Esophagus squamous epithelium (tissue), 5 donors: Measurements from ENCODE around the gene CELSR3. TPM values are rescaled to one million over a fixed set of nuclear protein-coding genes. Genes with fewer than 3 reads are reported as not detected.

ENCODE experiments used
- DNase-seq: peaks from one replicate; lab custom pipeline; 2025; lab: John Stamatoyannopoulos, UW
- H3K27ac ChIP-seq, 4 donors: fragments of 200-600 bp; sonication (generic); one replicate each; pipeline ENCODE4 v1.5.1; 2016 to 2019; ENCODE audit warnings: mild to moderate bottlenecking in 1 of 4
- H3K27me3 ChIP-seq, 4 donors: fragments of 200-600 bp; sonication (generic); 1 replicate in 3 of 4; 2 replicates in 1 of 4; pipeline versions ENCODE4 v1.5.1 to v1.6.0; 2017 to 2021; ENCODE audit warnings: antibody characterized with exemption in 1 of 4
- H3K36me3 ChIP-seq, 3 donors: fragments of 200-600 bp; sonication (generic); one replicate each; pipeline ENCODE4 v1.5.1; 2016 to 2019
- H3K4me1 ChIP-seq, 3 donors: fragments of 200-600 bp; sonication (generic); one replicate each; pipeline ENCODE4 v1.5.1; 2017 to 2019
- H3K4me3 ChIP-seq, 4 donors: fragments of 200-600 bp; sonication (generic); 1 replicate in 3 of 4; 2 replicates in 1 of 4; pipeline ENCODE4 v1.5.1; 2016 to 2019; ENCODE audit warnings: mild to moderate bottlenecking in 2 of 4, moderate library complexity in 1 of 4
- H3K9me3 ChIP-seq, 3 donors: fragments of 200-600 bp; sonication (generic); one replicate each; pipeline ENCODE4 v1.5.1; 2016 to 2019
- CTCF ChIP-seq, 6 experiments: fragments of 450-650 bp in 4 of 6; fragments of 200-600 bp in 2 of 6; sonication (generic) in 2 of 6; IDR thresholded peaks; one replicate each; pipeline ENCODE4 v1.5.1; 2016 to 2019; ENCODE audit warnings: antibody characterized with exemption in 6 of 6, mild to moderate bottlenecking in 4 of 6, moderate library complexity in 4 of 6
- POLR2A ChIP-seq, 4 donors: fragments of 450-650 bp; IDR thresholded peaks; one replicate each; pipeline ENCODE4 v1.6.1; 2017; ENCODE audit warnings: antibody characterized with exemption in 4 of 4, mild to moderate bottlenecking in 4 of 4, moderate library complexity in 3 of 4
- WGBS, 2 donors: methylation state at CpG; one replicate each; pipeline ENCODE4 v1.1.5; 2018; 5-methylcytosine and 5-hydroxymethylcytosine counted together
- intact Hi-C: fragments of 100-400 bp; cut with DNase I; formaldehyde crosslinking; loops from one replicate; pipeline ENCODE4 v1.15.0; 2022
- total RNA-seq, 4 donors: library from RNA; depleted of rRNA; stranded (reverse); fragments of >200 nt; gene quantifications; one replicate each; pipeline ENCODE4 v1.1.0, GENCODE V29; 2016
- donor health status: DM: yes; HTN: yes; CAD: no.

The CELSR3 gene
- total RNA-seq, 4 donors from 2014 or later: 0.31 to 0.76 (median 0.45) TPM

DNA sequence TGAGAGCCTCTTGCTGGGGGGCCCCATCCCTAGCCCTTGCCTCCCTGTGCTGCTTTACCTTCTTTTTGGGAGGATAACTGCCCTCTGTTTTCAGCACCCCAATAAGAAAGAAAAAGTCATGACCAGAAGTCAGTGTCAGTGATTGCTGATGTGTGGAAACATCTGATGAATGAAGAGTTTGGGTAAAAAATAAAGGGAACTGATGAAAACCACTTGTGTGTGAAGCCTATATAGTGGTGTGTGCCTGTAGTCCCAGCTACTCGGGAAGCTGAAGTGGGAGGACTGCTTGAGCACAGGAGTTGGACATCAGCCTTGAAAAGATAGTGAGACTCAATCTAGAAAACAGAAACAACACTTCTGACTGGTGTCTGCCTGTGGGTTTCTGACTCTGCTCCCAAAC, 9.8 kb upstream of the CELSR3 start:
- Histone ChIP-seq H3K36me3 (peaks cover 0 to 21% (median 0%) of the 10 kb centered on the region in 3 donors), H3K27me3 (no peaks in the 10 kb centered on the region), H3K9me3 (no peaks in the 10 kb centered on the region), H3K27ac (no peak overlapping the region), H3K4me3 (no peak overlapping the region), H3K4me1 (no peaks in the 10 kb centered on the region)
- intact Hi-C loops: no loop called here
- WGBS, 2 donors: 73 to 77% methylated on average over 1 of the region's 1 CpG
- no peak for DNase-seq
- no peak for TF ChIP-seq POLR2A (IDR thresholded peaks at IDR 0.05)
- no peak for TF ChIP-seq CTCF (IDR thresholded peaks at IDR 0.05)

- no peak overlapping the region for H3K4me3 ChIP-seq
- peaks cover 22 to 34% (median 26%) of the 10 kb centered on the region in 3 donors for H3K4me1 ChIP-seq
- no peaks in the 10 kb centered on the region for H3K9me3 ChIP-seq
- H3K36me3 ChIP-seq: no peaks in the 10 kb centered on the region
- TF ChIP-seq CTCF (IDR thresholded peaks at IDR 0.05) (no peak), POLR2A (IDR thresholded peaks at IDR 0.05) (no peak)
- peaks cover 0 to 44% (median 2%) of the 10 kb centered on the region in 4 donors for H3K27me3 ChIP-seq
- intact Hi-C loops: no loop called here
- WGBS, 2 donors: 64 to 79% methylated on average over 3 to 4 of the region's 4 CpGs
- H3K27ac ChIP-seq: no peak overlapping the region
- DNase-seq: no peak
Observed at GRCh38 chr3:48664929-48665328, 2.2 kb upstream of the CELSR3 start.

- H3K4me3 ChIP-seq: peak overlapping the region in 1 of 4 donors; percentile 73
- TF ChIP-seq CTCF (IDR thresholded peaks at IDR 0.05) (peak in 1 of 6 experiments; percentile 16), POLR2A (IDR thresholded peaks at IDR 0.05) (no peak)
- no peak for DNase-seq
- H3K4me1 ChIP-seq: peaks cover 22 to 34% (median 26%) of the 10 kb centered on the region in 3 donors
- peaks cover 0 to 50% (median 2%) of the 10 kb centered on the region in 4 donors for H3K27me3 ChIP-seq
- 47 to 64% methylated on average over 10 of the region's 11 CpGs for WGBS, 2 donors
- H3K36me3 ChIP-seq: no peaks in the 10 kb centered on the region
- peak overlapping the region in 2 of 4 donors; percentile 74 to 87 for H3K27ac ChIP-seq
- no peaks in the 10 kb centered on the region for H3K9me3 ChIP-seq
- intact Hi-C loops: no loop called here
Observed at GRCh38 chr3:48664313-48664644, 1.6 kb upstream of the CELSR3 start.

DNA sequence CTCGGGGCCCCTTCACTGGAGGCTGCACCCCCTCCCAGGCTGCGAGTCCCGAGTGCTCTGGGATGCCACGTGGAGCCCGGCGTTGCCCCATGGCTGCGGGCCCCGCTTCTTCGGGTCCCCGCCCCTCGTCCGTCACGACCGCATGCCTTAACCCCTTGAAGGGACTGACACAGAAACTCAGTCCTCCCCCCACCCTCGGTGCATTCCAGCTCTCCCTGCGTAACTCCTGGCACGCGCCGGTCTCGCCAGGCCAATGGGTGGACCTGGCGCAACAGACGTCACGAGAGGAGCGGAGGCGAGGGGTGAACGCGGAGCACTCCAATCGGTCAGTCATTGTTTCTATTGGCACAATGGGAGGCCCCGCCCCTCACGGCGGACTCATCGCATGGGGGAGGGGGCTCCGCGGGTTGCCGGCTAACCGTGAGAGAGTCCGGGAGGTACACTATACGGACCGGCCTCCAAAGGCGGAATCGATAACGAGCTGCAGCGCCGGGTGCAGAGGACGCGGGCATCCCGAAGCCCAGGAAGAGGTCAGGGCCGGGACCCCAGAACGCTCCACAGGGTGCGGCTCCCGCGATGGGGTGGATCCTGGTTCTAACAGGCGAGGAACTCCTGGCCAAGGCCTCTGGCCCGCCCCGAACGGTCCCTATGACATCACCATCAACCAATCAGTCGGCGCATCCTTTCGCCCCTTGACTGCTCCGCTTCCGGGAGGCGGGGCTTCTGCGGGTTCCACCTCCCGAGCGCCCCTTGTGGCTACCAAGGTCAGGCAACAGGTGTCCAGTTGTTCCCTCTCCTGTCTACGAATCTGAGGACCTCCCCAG, 1.0 kb upstream of the CELSR3 start:
- peaks cover 0 to 56% (median 2%) of the 10 kb centered on the region in 4 donors for H3K27me3 ChIP-seq
- intact Hi-C loops: no loop called here
- TF ChIP-seq POLR2A (IDR thresholded peaks at IDR 0.05) (peak in 1 of 4 donors; percentile 50), CTCF (IDR thresholded peaks at IDR 0.05) (peak; percentile 55 to 81 (median 59))
- peak overlapping the region; percentile 56 to 87 (median 72) for H3K27ac ChIP-seq
- DNase-seq: peak; percentile 63
- no peaks in the 10 kb centered on the region for H3K9me3 ChIP-seq
- peak overlapping the region; percentile 34 to 73 (median 54) for H3K4me3 ChIP-seq
- H3K36me3 ChIP-seq: no peaks in the 10 kb centered on the region
- peaks cover 22 to 34% (median 26%) of the 10 kb centered on the region in 3 donors for H3K4me1 ChIP-seq
- 0% methylated on average over 2 to 17 of the region's 66 CpGs for WGBS, 2 donors

DNA sequence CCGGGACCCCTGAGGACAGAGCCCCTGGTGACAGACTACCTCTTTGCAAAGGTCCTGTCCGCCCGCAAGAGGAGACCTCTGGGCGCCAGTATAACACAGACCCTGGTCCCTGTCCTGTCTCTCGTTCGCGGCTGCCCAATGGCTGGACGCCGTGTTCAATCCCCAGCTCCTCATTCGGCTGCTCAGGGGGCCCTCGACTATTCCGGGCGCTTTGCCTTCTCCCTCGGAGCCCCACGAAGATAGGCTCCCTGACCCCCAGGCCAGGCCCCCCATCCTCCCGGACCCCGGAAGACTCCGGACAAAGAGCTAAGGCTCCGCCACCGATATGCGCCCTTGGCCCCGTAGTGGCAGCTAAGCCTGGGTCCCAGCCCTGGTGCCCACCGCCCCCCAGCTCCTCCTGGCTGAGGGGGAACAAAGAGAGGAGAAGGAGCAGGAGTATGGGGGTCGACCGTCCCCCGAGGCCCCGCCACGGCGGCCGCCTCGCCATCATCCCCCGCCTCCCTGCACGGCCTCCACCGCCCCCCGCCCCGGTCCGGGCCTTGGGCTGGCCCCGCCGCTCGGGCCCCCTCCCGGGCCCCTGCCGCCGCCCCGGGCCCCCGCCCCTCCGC, 437 bp downstream of the CELSR3 start:
- TF ChIP-seq POLR2A (IDR thresholded peaks at IDR 0.05) (no peak), CTCF (IDR thresholded peaks at IDR 0.05) (no peak)
- no peaks in the 10 kb centered on the region for H3K36me3 ChIP-seq
- H3K4me1 ChIP-seq: peaks cover 22 to 34% (median 26%) of the 10 kb centered on the region in 3 donors
- peaks cover 0 to 70% (median 2%) of the 10 kb centered on the region in 4 donors for H3K27me3 ChIP-seq
- DNase-seq: no peak
- no CpG with 5 or more reads among the region's 46 CpGs for WGBS, 2 donors
- H3K9me3 ChIP-seq: no peaks in the 10 kb centered on the region
- H3K27ac ChIP-seq: peak overlapping the region in 1 of 4 donors; percentile 87
- peak overlapping the region; percentile 34 to 73 (median 54) for H3K4me3 ChIP-seq
- intact Hi-C loops: no loop called here
